ENCODE data around the gene ENTHD1.

- no peak for TF ChIP-seq BRD4 (IDR thresholded peaks at IDR 0.05)
- TF ChIP-seq EZH2 (IDR thresholded peaks at IDR 0.05; ENCODE audit: borderline replicate concordance, low read depth, low read length), result no peak
- no peak for TF ChIP-seq ZNF274 (IDR thresholded peaks at IDR 0.05; ENCODE audit: borderline replicate concordance, low read depth, low read length)
These were observed 67.9 kb downstream of the ENTHD1 start for GRCh38 chr22:39825661-39826102.

Data from K562 (cell line).